CD4-positive, alpha-beta memory T cell (primary cell): ENCODE data around the gene TRPM5. TPM values are rescaled to one million over a fixed set of nuclear protein-coding genes. Genes with fewer than 3 reads are reported as not detected.

Source experiments
- CTCF ChIA-PET: fragments of 350-600 bp; sonication (Branson Sonifier 250); formaldehyde crosslinking; loops from one replicate; lab custom pipeline; 2021; ENCODE audit warnings: inconsistent platforms; ENCODE audit not compliant: partially characterized antibody; lab: Charles Lee
- POLR2A ChIA-PET: fragments of 350-600 bp; sonication (Branson Sonifier 250); formaldehyde crosslinking; loops from one replicate; lab custom pipeline; 2021; ENCODE audit not compliant: partially characterized antibody; lab: Charles Lee
- DNase-seq, 5 donors: peaks; one replicate each; pipeline versions ENCODE4 v3.0.0 to v3.0.0-alpha.2; 2020 to 2022; ENCODE audit warnings: mixed read lengths in 1 of 5
- H3K27ac ChIP-seq: one replicate; pipeline ENCODE4 v1.7.0; 2013; ENCODE audit warnings: low read depth, low read length
- H3K27me3 ChIP-seq: 2 replicates; pipeline ENCODE4 v1.7.0; 2013; ENCODE audit warnings: mild to moderate bottlenecking, low read length, moderate library complexity; ENCODE audit not compliant: insufficient read depth
- H3K36me3 ChIP-seq: 2 replicates; pipeline ENCODE4 v1.7.0; 2013; ENCODE audit warnings: mild to moderate bottlenecking, low read length, moderate library complexity; ENCODE audit not compliant: insufficient read depth
- H3K4me1 ChIP-seq: 2 replicates; pipeline ENCODE4 v1.7.0; 2013; ENCODE audit warnings: mild to moderate bottlenecking, low read length, moderate library complexity; ENCODE audit not compliant: insufficient read depth
- H3K4me3 ChIP-seq, 2 donors: one replicate each; pipeline ENCODE4 v1.7.0; 2013; ENCODE audit warnings: low read length in 2 of 2, mild to moderate bottlenecking in 1 of 2
- H3K9me3 ChIP-seq, 2 donors: one replicate each; pipeline ENCODE4 v1.7.0; 2013; ENCODE audit warnings: low read length in 2 of 2, control low read depth in 1 of 2; ENCODE audit not compliant: control insufficient read depth in 1 of 2
- H3K27ac Mint-ChIP-seq, 7 donors: one replicate each; pipeline ENCODE4 v1.8.0; 2020 to 2021; ENCODE audit warnings: mixed read lengths in 7 of 7, mild to moderate bottlenecking in 6 of 7, inconsistent platforms in 3 of 7, moderate library complexity in 3 of 7
- H3K27me3 Mint-ChIP-seq, 2 donors: one replicate each; pipeline ENCODE4 v1.8.0; 2020 to 2021; ENCODE audit warnings: mixed read lengths in 2 of 2
- H3K36me3 Mint-ChIP-seq, 2 donors: one replicate each; pipeline ENCODE4 v1.8.0; 2020 to 2021; ENCODE audit warnings: mixed read lengths in 2 of 2, inconsistent platforms in 1 of 2, mild to moderate bottlenecking in 1 of 2
- H3K4me1 Mint-ChIP-seq, 4 donors: one replicate each; pipeline ENCODE4 v1.8.0; 2020 to 2021; ENCODE audit warnings: mixed read lengths in 4 of 4, mild to moderate bottlenecking in 1 of 4
- H3K4me3 Mint-ChIP-seq, 8 donors: one replicate each; pipeline ENCODE4 v1.8.0; 2020 to 2021; ENCODE audit warnings: mixed read lengths in 8 of 8, mild to moderate bottlenecking in 7 of 8, moderate library complexity in 6 of 8, inconsistent platforms in 3 of 8
- H3K9me3 Mint-ChIP-seq, 8 donors: one replicate each; pipeline ENCODE4 v1.8.0; 2020 to 2021; ENCODE audit warnings: mixed read lengths in 8 of 8, mild to moderate bottlenecking in 5 of 8, inconsistent platforms in 3 of 8, moderate library complexity in 1 of 8
- intact Hi-C: fragments of 100-400 bp; cut with micrococcal nuclease; formaldehyde crosslinking; loops from one replicate; pipeline ENCODE4 v1.15.1; 2023
- polyA plus RNA-seq, 2 donors: library from polyadenylated mRNA; unstranded; fragments of 300-500 nt; fragmentation: Illumina TruSeq; gene quantifications; one replicate each; pipeline ENCODE4 v1.2.3, GENCODE V29; 2021
- total RNA-seq, 2 experiments: library from RNA; stranded (reverse); gene quantifications; one replicate each; pipeline ENCODE4 v1.2.3, GENCODE V29; 2021

Gene TRPM5
- total and polyA plus RNA-seq, 4 experiments from 2014 or later = 0.19 to 0.23 TPM; not detected in 2

DNA sequence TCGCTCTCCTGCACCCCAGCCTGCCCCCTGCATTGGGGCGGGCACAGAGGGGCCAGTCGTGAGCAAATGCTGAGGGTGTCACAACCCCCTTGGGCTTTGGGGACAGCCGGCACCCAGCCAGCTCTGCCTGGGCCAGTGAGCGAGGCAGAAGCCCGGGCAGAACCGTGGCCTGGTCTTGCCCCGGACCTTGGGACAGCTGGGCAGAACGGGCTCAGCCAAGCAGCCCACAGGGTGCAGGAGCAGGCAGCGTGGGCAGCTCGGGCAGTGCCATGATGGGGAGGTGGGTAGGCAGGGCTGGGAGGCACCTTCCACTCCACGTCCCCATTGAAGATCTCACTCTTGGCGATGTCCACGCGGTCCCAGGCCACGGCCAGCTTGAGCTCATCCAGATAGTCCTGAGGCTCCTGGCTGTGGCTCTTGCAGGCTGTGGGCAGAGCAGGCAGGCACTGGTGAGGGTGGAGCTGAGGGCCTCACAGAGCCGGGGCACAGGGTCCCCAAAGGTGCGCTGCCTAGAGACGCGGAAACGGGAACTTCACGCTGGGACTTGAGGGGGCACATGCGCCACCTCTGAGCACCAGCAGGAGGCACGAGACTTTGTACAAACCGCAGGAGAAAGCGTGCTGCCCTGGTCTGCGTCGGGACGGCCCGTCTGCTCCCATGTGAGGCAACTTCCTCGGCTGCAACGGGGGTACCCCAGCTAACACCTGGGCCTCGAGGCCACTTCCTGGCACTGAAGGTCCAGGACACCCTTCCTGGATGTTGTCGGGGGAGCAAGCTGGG, 28.5 kb downstream of the TRPM5 start:
- Mint-ChIP-seq H3K27ac (no peak overlapping the region), H3K4me3 (no peak overlapping the region), H3K27me3 (no peaks in the 10 kb centered on the region), H3K4me1 (peaks cover 0 to 7% (median 2%) of the 10 kb centered on the region in 4 donors), H3K9me3 (no peaks in the 10 kb centered on the region), H3K36me3 (no peaks in the 10 kb centered on the region)
- ChIA-PET POLR2A (interaction anchor here (1.4 kb wide), 1 partner anchor 16 kb away, joined by 3 read pairs; no protein-coding TSS in a partner anchor), CTCF (interaction anchor here (0.6 to 1.3 kb wide), 3 partner anchors 15 to 114 kb away, joined by 3 to 4 read pairs (median 3); partner anchors contain the start of genes C11orf21, TSPAN32 and TSSC4)
- peaks cover 11% of the 10 kb centered on the region for H3K4me1 ChIP-seq
- intact Hi-C loops = no loop called here
- H3K4me3 ChIP-seq = no peak overlapping the region
- DNase-seq = no peak
- H3K27me3 ChIP-seq = no peaks in the 10 kb centered on the region
- no peak overlapping the region for H3K27ac ChIP-seq
- no peaks in the 10 kb centered on the region for H3K9me3 ChIP-seq
- H3K36me3 ChIP-seq = no peaks in the 10 kb centered on the region

DNA sequence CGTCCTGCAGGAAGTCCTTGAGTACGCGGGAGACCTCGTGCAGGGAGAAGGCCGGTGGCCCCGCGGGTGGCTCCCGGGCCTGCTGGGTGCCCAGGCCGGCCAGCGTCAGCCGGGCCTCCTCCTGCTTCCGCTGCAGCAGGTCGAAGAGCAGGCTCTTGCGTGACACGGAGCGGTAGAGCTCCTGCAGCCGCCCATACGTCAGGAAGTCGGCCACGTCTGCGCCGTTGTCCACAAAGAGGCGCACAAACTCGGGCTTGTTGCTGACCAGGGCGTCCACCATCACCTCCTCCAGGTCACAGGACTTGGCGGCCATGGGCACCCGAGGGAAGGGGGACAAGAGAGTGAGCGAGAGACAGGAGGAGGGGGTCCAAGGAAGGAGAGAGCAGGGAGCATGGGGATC, 29.1 kb downstream of the TRPM5 start:
- no peaks in the 10 kb centered on the region for H3K9me3 Mint-ChIP-seq
- ChIA-PET POLR2A (interaction anchor here (1.4 kb wide), 1 partner anchor 16 kb away, joined by 3 read pairs; no protein-coding TSS in a partner anchor), CTCF (interaction anchor here (0.6 to 1.3 kb wide), 3 partner anchors 14 to 113 kb away, joined by 3 to 4 read pairs (median 3); partner anchors contain the start of genes C11orf21, TSPAN32 and TSSC4)
- DNase-seq = no peak
- H3K36me3 Mint-ChIP-seq = no peaks in the 10 kb centered on the region
- Histone ChIP-seq H3K27me3 (no peaks in the 10 kb centered on the region), H3K36me3 (no peaks in the 10 kb centered on the region), H3K9me3 (no peaks in the 10 kb centered on the region), H3K4me1 (peaks cover 6% of the 10 kb centered on the region), H3K4me3 (no peak overlapping the region), H3K27ac (no peak overlapping the region)
- intact Hi-C loops = no loop called here
- peak overlapping the region in 1 of 7 donors; percentile 55 for H3K27ac Mint-ChIP-seq
- H3K4me1 Mint-ChIP-seq = peaks cover 0 to 7% (median under 1%) of the 10 kb centered on the region in 4 donors
- H3K27me3 Mint-ChIP-seq = no peaks in the 10 kb centered on the region
- H3K4me3 Mint-ChIP-seq = no peak overlapping the region

DNA sequence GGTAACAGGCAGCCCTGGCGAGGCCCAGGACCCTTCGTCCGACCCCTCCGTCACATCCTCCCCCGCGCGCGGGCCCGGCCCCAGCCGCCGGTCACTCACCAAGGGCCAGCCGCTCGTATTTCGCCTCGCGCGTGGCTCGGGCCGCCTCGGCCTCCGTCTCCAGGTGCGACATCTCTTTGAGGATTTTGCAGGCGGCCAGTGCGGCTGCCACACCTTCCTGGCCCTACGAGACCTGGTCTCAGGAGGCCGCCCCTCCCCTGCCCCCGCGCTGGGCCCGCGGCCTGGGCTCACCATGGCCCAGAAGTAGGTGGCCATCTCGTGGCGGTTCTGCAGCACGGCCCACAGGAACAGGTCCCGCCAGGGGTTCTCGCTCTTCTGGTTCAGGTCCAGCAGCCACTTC, 29.7 kb downstream of the TRPM5 start:
- CTCF ChIA-PET = no interaction called here

DNA sequence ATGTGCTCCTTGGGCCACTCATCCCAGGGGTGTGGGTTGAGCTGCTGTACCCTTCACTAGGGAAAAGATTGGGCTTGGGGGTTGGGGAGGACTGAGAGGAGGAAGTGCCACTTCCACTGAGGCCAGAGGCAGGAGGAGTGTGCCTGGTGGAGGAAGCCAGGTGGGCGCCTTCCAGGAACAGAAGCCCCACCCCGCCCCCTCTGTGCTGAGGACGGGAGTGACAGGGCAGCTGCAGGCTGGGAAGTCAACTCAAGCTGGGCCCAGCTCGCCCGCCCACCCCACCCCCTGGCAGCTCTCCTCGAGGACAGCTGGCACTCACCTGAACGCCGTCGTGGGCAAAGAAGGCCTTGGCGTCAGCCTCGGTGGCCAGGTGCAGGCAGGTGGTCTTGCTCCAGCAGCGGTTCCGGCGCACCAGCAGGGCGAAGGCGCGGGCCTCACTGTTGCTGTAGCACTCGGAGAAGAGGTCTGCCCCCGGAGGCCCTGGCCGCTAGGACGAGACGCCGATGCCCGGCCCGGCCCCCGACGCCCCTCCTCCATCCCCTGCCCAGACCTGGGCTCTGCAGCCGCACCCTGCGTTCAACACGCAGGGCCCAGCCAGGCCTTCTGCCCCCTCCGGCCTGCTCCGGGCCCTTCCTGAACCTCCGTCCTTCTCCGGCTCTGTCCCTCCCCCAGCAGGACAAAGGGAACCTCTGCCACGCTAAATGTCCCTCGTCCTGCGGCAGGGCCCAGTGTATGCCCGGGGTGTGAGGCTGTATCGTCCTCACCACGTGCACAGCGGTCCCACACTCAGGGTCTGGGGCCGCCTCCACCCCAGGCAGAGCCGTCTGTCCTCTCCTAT, 30.4 kb downstream of the TRPM5 start:
- H3K36me3 Mint-ChIP-seq = no peaks in the 10 kb centered on the region
- peaks cover 0 to 3% (median 0%) of the 10 kb centered on the region in 4 donors for H3K4me1 Mint-ChIP-seq
- H3K27ac Mint-ChIP-seq = no peak overlapping the region
- no peaks in the 10 kb centered on the region for H3K27me3 ChIP-seq
- H3K4me3 Mint-ChIP-seq = no peak overlapping the region
- H3K36me3 ChIP-seq = no peaks in the 10 kb centered on the region
- no peaks in the 10 kb centered on the region for H3K4me1 ChIP-seq
- H3K27ac ChIP-seq = no peak overlapping the region
- no peak overlapping the region for H3K4me3 ChIP-seq
- ChIA-PET POLR2A (interaction anchor here (1.1 kb wide), 1 partner anchor 112 kb away, joined by 3 read pairs; the partner anchor contains the start of genes C11orf21 and TSPAN32), CTCF (interaction anchor here (0.7 kb wide), 1 partner anchor 13 kb away, joined by 4 read pairs; the partner anchor contains the start of gene TSSC4)
- H3K9me3 ChIP-seq = no peaks in the 10 kb centered on the region
- intact Hi-C loops = no loop called here
- no peak for DNase-seq
- no peaks in the 10 kb centered on the region for H3K27me3 Mint-ChIP-seq
- H3K9me3 Mint-ChIP-seq = no peaks in the 10 kb centered on the region

More for the DNA sequence above, 29.7 kb downstream of the TRPM5 start:
- H3K27me3 ChIP-seq = no peaks in the 10 kb centered on the region
- intact Hi-C loops = no loop called here
- no peaks in the 10 kb centered on the region for H3K9me3 ChIP-seq
- Mint-ChIP-seq H3K4me3 (no peak overlapping the region), H3K36me3 (no peaks in the 10 kb centered on the region), H3K27me3 (no peaks in the 10 kb centered on the region), H3K27ac (no peak overlapping the region), H3K9me3 (no peaks in the 10 kb centered on the region), H3K4me1 (peaks cover 0 to 3% (median under 1%) of the 10 kb centered on the region in 4 donors)
- DNase-seq = no peak
- peaks cover under 1% of the 10 kb centered on the region for H3K4me1 ChIP-seq
- POLR2A ChIA-PET = no interaction called here
- no peak overlapping the region for H3K4me3 ChIP-seq
- no peak overlapping the region for H3K27ac ChIP-seq
- no peaks in the 10 kb centered on the region for H3K36me3 ChIP-seq

DNA sequence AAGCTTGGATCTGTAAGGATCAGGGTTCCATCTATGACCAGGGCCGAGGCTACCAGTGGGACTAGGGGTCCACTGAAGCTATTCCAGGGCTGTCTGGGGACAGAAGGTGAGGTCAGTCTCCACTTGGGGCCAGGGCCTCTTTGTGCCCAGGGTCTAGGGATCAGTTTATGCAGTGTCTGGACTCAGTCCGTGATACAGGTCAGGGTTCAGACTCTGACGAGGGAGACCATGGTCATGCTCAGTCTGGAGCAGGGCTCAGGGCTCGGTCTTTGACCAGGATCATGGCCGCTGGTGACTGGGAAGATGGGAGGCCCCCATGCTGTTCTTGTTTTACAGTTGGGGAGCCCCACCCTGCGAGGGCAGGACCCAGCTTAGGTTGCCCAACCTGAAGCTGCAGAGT, 32.0 kb downstream of the TRPM5 start:
- Mint-ChIP-seq H3K9me3 (no peaks in the 10 kb centered on the region), H3K27me3 (no peaks in the 10 kb centered on the region), H3K27ac (no peak overlapping the region), H3K4me3 (no peak overlapping the region), H3K4me1 (no peaks in the 10 kb centered on the region), H3K36me3 (no peaks in the 10 kb centered on the region)
- DNase-seq = no peak
- no peaks in the 10 kb centered on the region for H3K36me3 ChIP-seq
- intact Hi-C loops = no loop called here
- H3K4me1 ChIP-seq = no peaks in the 10 kb centered on the region
- H3K27me3 ChIP-seq = no peaks in the 10 kb centered on the region
- no peak overlapping the region for H3K27ac ChIP-seq
- no peak overlapping the region for H3K4me3 ChIP-seq
- CTCF ChIA-PET = interaction anchor here (2.3 kb wide), 1 partner anchor 9 kb away, joined by 8 read pairs; no protein-coding TSS in a partner anchor
- H3K9me3 ChIP-seq = no peaks in the 10 kb centered on the region
- POLR2A ChIA-PET = no interaction called here

DNA sequence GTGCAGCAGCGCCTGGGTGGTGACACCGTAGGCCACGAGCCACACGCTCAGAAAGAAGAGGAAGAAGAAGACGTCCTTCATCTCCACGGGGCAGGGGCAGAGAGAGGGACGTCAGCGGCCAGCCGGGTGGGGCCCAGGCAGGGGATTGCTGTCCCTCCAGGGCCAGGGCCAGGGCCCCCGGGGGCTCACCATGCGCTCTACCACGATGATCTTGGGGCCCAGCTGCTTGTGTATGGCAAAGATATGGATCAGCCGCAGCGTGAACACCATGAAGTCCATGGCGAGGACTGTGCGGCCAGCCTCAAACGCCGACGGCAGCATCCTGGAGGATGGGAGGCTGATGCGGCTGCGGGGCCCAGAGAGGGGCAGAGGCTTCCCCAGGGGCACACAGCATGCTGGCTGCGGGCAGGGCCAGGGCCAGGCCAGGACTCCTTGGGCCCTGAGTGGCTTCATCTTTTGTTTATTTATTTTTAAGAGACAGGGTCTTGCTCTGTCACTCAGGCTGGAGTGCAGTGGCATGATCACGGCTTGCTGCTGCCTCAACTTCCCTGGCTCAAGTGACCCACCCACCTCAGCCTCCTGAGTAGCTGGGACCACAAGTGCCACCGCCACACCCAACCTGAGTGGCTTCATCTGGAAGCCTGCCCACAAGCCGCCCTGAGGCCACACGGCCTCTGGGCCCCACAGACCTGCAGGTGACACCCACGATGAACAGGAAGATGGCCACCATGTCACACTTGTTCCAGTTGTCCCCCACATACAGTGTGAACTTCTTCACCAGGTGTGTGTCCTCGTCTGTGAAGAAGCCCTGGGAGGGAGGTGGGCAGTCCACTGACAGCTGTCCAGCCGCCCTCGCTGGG, 32.6 kb downstream of the TRPM5 start:
- no peaks in the 10 kb centered on the region for H3K9me3 Mint-ChIP-seq
- no peak for DNase-seq
- peak overlapping the region in 1 of 8 donors; percentile 30 for H3K4me3 Mint-ChIP-seq

More for the DNA sequence above, 32.6 kb downstream of the TRPM5 start:
- Mint-ChIP-seq H3K36me3 (no peaks in the 10 kb centered on the region), H3K27me3 (no peaks in the 10 kb centered on the region), H3K4me1 (no peaks in the 10 kb centered on the region), H3K27ac (no peak overlapping the region)
- POLR2A ChIA-PET = no interaction called here
- H3K36me3 ChIP-seq = no peaks in the 10 kb centered on the region
- H3K4me1 ChIP-seq = no peaks in the 10 kb centered on the region
- no peaks in the 10 kb centered on the region for H3K9me3 ChIP-seq
- no peak overlapping the region for H3K27ac ChIP-seq
- CTCF ChIA-PET = interaction anchor here (2.3 kb wide), 1 partner anchor 9 kb away, joined by 8 read pairs; no protein-coding TSS in a partner anchor
- intact Hi-C loops = no loop called here
- H3K27me3 ChIP-seq = no peaks in the 10 kb centered on the region
- H3K4me3 ChIP-seq = no peak overlapping the region
